ENCODE data around the gene MBD3L5.
"Not testable (repeated sequence)": the region's sequence is repeated elsewhere in the genome, so short reads cannot be mapped to it uniquely, and the experiment has no call there.

MBD3L5 gene

GRCh38 chr19:7063339-7063738 lies 33.0 kb downstream of the MBD3L5 start:
- no peak for TF ChIP-seq ZFX (IDR thresholded peaks at IDR 0.05; ENCODE audit: borderline replicate concordance)
- no peak for TF ChIP-seq CTCF (IDR thresholded peaks at IDR 0.05)
- no peak overlapping the region for H3K27ac ChIP-seq

DNA sequence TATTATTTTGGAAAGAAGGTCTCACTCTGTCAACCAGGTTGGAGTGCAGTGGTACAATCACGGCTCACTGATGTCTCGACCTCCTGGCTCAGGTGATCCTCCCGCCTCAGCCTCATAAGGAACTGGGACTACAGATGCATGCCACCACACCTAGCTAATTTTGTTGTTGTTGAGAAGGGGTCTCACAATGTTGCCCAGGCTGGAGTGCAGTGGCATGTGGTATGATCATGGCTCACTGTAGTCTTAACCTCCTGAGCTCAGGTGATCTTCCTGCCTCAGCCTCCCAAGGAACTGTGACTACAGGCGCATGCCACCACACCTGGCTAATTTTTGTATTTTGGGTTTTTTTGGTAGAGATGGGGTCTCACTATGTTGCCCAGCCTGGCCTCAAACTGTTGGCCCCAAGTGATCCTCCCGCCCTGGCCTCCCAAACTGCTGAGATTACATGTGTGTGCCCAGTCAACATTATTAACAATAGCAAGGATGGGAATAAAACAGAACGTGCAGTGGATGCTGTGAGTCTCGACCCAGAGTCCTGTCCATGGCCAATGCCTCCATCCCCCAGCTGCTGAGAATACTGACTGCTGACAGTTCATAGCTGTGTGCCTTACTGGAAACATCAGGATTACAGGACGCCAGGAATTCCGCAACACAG lies 33.5 kb downstream of the MBD3L5 start:
- no peak for TF ChIP-seq ZFX (IDR thresholded peaks at IDR 0.05; ENCODE audit: borderline replicate concordance)
- H3K27ac ChIP-seq, result no peak overlapping the region

DNA sequence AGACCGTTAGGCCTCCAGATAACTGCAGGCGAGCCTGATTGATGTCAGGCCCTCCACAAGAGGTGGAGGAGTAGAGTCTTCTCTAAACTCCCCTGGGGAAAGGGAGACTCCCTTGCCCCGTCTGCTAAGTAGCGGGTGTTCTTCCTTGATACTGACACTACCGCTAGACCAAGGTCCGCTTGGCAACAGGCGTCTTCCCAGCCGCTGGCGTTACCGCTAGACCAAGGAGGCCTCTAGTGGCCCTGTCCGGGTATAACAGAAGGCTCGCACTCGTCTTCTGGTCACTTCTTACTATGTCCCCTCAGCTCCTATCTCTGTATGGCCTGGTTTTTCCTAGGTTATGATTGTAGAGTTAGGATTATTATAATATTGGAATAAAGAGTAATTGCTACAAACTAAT lies 36.7 kb downstream of the MBD3L5 start:
- H3K27ac ChIP-seq, result not testable (repeated sequence)
- peak; percentile 48 for TF ChIP-seq CTCF (IDR thresholded peaks at IDR 0.05)

DNA sequence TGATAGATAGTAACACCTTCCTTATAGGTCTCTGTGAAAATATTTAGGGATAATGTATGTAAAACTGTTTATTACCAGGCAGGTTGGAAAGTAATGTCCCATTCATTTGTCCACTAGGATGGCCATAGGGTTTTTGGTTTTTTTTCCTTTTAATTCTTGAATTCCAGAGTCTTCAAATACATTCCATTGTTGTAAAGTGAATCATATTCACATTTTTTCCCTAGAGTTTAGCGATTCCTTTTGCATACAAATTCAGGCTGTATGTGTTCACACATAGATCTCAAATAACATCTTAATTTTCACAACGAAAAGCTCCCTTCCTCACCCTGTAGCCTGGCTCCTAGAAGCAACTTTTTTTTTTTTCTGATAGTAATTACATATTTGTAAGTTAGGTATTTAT lies 37.3 kb downstream of the MBD3L5 start:
- TF ChIP-seq ZFX (IDR thresholded peaks at IDR 0.05; ENCODE audit: borderline replicate concordance) (no peak), CTCF (IDR thresholded peaks at IDR 0.05) (no peak)

DNA sequence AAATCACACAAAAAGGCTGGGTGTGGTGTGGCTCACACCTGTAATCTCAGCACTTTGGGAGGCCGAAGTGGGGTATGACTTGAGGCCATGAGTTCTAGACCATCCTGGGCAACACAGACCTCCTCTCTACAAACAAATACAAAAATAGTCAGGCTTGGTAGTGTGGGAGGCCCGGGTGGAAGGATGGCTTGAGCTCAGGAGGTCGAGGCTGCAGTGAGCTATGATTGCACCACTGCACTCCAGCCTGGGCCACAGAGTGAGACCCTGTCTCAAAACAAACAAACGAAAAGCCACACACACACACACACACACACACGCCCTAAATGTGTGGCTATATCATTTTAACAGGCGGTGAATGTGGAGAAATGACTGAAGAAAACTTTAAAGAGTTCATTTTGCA lies 38.2 kb downstream of the MBD3L5 start:
- TF ChIP-seq ZFX (IDR thresholded peaks at IDR 0.05; ENCODE audit: borderline replicate concordance) (no peak), CTCF (IDR thresholded peaks at IDR 0.05) (no peak)
- peak overlapping the region; percentile 82; the same call in 1 of the 2 replicates for H3K27ac ChIP-seq

More for the DNA sequence above, 37.3 kb downstream of the MBD3L5 start:
- no peak overlapping the region for H3K27ac ChIP-seq

GRCh38 chr19:7069042-7069903 lies 38.9 kb downstream of the MBD3L5 start, which contains the start of gene ZNF557:
ZNF557 (plus strand) TSS chr19:7069703; CDS start chr19:7075075, 5,372 bp downstream.
- TF ChIP-seq ZFX (IDR thresholded peaks at IDR 0.05; ENCODE audit: borderline replicate concordance), result no peak
- TF ChIP-seq CTCF (IDR thresholded peaks at IDR 0.05), result no peak
- peak within 1 kb of the TSS; percentile 82 for H3K27ac ChIP-seq

- peak overlapping the region; percentile 82 for H3K27ac ChIP-seq
- TF ChIP-seq CTCF (IDR thresholded peaks at IDR 0.05) (no peak), ZFX (IDR thresholded peaks at IDR 0.05; ENCODE audit: borderline replicate concordance) (no peak)
Observed at GRCh38 chr19:7069904-7070226, 39.5 kb downstream of the MBD3L5 start.

Measured in 22Rv1 (cell line).